GM19397 (cell line): ENCODE data around the gene CNTLN.
"Not testable (repeated sequence)": the region's sequence is repeated elsewhere in the genome, so short reads cannot be mapped to it uniquely, and the experiment has no call there.

Source experiments
- ATAC-seq: cut with Tn5 transposase; IDR thresholded peaks from one replicate; pipeline ENCODE4 v1.9.1; 2021; ENCODE audit warnings: mild to moderate bottlenecking, moderate library complexity; ENCODE audit not compliant: unreplicated experiment

The CNTLN gene

GRCh38 chr9:17486396-17486795, 351.6 kb downstream of the CNTLN start:
- no peak for ATAC-seq

- no peak for ATAC-seq
These were observed 352.6 kb downstream of the CNTLN start for GRCh38 chr9:17487467-17487866.

GRCh38 chr9:17488662-17489061, 353.8 kb downstream of the CNTLN start:
- no peak for ATAC-seq

GRCh38 chr9:17490110-17490509, 355.3 kb downstream of the CNTLN start:
- ATAC-seq = no peak

- no peak for ATAC-seq
These were observed 356.9 kb downstream of the CNTLN start for GRCh38 chr9:17491780-17492179.

- ATAC-seq = no peak
These were observed 368.4 kb downstream of the CNTLN start for GRCh38 chr9:17503196-17503595.

- no peak for ATAC-seq
These were observed 374.3 kb downstream of the CNTLN start for GRCh38 chr9:17509151-17509550.

GRCh38 chr9:17509701-17510100, 374.9 kb downstream of the CNTLN start:
- ATAC-seq = no peak

- ATAC-seq = no peak
These were observed 384.9 kb downstream of the CNTLN start for GRCh38 chr9:17519761-17520160.

- ATAC-seq = no peak
These were observed 385.6 kb downstream of the CNTLN start for GRCh38 chr9:17520268-17521064.

GRCh38 chr9:17521100-17521855, 386.4 kb downstream of the CNTLN start:
- no peak for ATAC-seq

- not testable (repeated sequence) for ATAC-seq
These were observed 391.9 kb downstream of the CNTLN start for GRCh38 chr9:17526726-17527125.

- ATAC-seq = no peak
These were observed 394.0 kb downstream of the CNTLN start for GRCh38 chr9:17528859-17529258.

- ATAC-seq = peak; percentile 75
These were observed 396.9 kb downstream of the CNTLN start for GRCh38 chr9:17531642-17532254.

GRCh38 chr9:17532461-17532860, 397.6 kb downstream of the CNTLN start:
- no peak for ATAC-seq

GRCh38 chr9:17535176-17535575, 400.3 kb downstream of the CNTLN start:
- ATAC-seq = no peak

GRCh38 chr9:17536027-17536426, 401.2 kb downstream of the CNTLN start:
- ATAC-seq = no peak

- ATAC-seq = no peak
These were observed 416.2 kb downstream of the CNTLN start for GRCh38 chr9:17551023-17551422.
